ENCODE data around the gene AUTS2. TPM values are rescaled to one million over a fixed set of nuclear protein-coding genes. Genes with fewer than 3 reads are reported as not detected.

AUTS2 gene
- 119 and 125 TPM in 2 replicates for total RNA-seq
- long read RNA-seq, partial matches to known transcripts, result 2 of 47 reads
- long read RNA-seq, other reads (novel, unspliced or antisense), result 44 of 47 reads

GRCh38 chr7:69598081-69598486 is at the start of gene AUTS2:
TSS of gene AUTS2 (plus strand) at chr7:69598475. CDS start at chr7:69599654, 1,179 bp downstream.
- TF ChIP-seq CTCF (IDR thresholded peaks at IDR 0.05; ENCODE audit: unreplicated experiment), result no peak
- peaks cover 8% of the 10 kb centered on the region for H3K4me1 Mint-ChIP-seq (ENCODE audit: low read depth)
- H3K36me3 Mint-ChIP-seq (ENCODE audit: insufficient read depth), result no peaks in the 10 kb centered on the region
- H3K4me3 Mint-ChIP-seq (ENCODE audit: low read depth), result peak within 1 kb of the TSS; percentile 76
- H3K27me3 Mint-ChIP-seq, result peaks cover 13% of the 10 kb centered on the region
- H3K27ac Mint-ChIP-seq, result peak within 1 kb of the TSS; percentile 96
- peak; percentile 89 for DNase-seq (ENCODE audit: low spot score, unreplicated experiment)
- H3K9me3 Mint-ChIP-seq (ENCODE audit: low read depth), result no peaks in the 10 kb centered on the region

GRCh38 chr7:69550991-69551390 is 47.3 kb upstream of the AUTS2 start:
- Mint-ChIP-seq H3K36me3 (ENCODE audit: insufficient read depth) (no peaks in the 10 kb centered on the region), H3K27ac (no peak overlapping the region), H3K4me3 (ENCODE audit: low read depth) (no peak overlapping the region), H3K27me3 (no peaks in the 10 kb centered on the region), H3K9me3 (ENCODE audit: low read depth) (no peaks in the 10 kb centered on the region), H3K4me1 (ENCODE audit: low read depth) (peaks cover 12% of the 10 kb centered on the region)
- no peak for TF ChIP-seq CTCF (IDR thresholded peaks at IDR 0.05; ENCODE audit: unreplicated experiment)
- DNase-seq (ENCODE audit: low spot score, unreplicated experiment), result no peak

- Mint-ChIP-seq H3K36me3 (ENCODE audit: insufficient read depth) (no peaks in the 10 kb centered on the region), H3K4me1 (ENCODE audit: low read depth) (peaks cover 15% of the 10 kb centered on the region), H3K27ac (no peak overlapping the region), H3K27me3 (no peaks in the 10 kb centered on the region), H3K9me3 (ENCODE audit: low read depth) (no peaks in the 10 kb centered on the region), H3K4me3 (ENCODE audit: low read depth) (no peak overlapping the region)
- no peak for TF ChIP-seq CTCF (IDR thresholded peaks at IDR 0.05; ENCODE audit: unreplicated experiment)
- no peak for DNase-seq (ENCODE audit: low spot score, unreplicated experiment)
These were observed 45.1 kb upstream of the AUTS2 start for GRCh38 chr7:69553190-69553589.

GRCh38 chr7:69561266-69561960 is 36.9 kb upstream of the AUTS2 start:
- peaks cover 5% of the 10 kb centered on the region for H3K4me1 Mint-ChIP-seq (ENCODE audit: low read depth)
- no peak for DNase-seq (ENCODE audit: low spot score, unreplicated experiment)
- no peaks in the 10 kb centered on the region for H3K9me3 Mint-ChIP-seq (ENCODE audit: low read depth)
- H3K4me3 Mint-ChIP-seq (ENCODE audit: low read depth), result no peak overlapping the region
- no peaks in the 10 kb centered on the region for H3K36me3 Mint-ChIP-seq (ENCODE audit: insufficient read depth)
- no peak for TF ChIP-seq CTCF (IDR thresholded peaks at IDR 0.05; ENCODE audit: unreplicated experiment)
- no peak overlapping the region for H3K27ac Mint-ChIP-seq
- H3K27me3 Mint-ChIP-seq, result peaks cover 7% of the 10 kb centered on the region

- Mint-ChIP-seq H3K36me3 (ENCODE audit: insufficient read depth) (no peaks in the 10 kb centered on the region), H3K27ac (no peak overlapping the region), H3K4me1 (ENCODE audit: low read depth) (no peaks in the 10 kb centered on the region), H3K27me3 (peaks cover 11% of the 10 kb centered on the region), H3K4me3 (ENCODE audit: low read depth) (no peak overlapping the region), H3K9me3 (ENCODE audit: low read depth) (no peaks in the 10 kb centered on the region)
- no peak for DNase-seq (ENCODE audit: low spot score, unreplicated experiment)
- no peak for TF ChIP-seq CTCF (IDR thresholded peaks at IDR 0.05; ENCODE audit: unreplicated experiment)
These were observed 33.5 kb upstream of the AUTS2 start for GRCh38 chr7:69564454-69565417.
